ENCODE results near the gene RASD1.

Gene RASD1

DNA sequence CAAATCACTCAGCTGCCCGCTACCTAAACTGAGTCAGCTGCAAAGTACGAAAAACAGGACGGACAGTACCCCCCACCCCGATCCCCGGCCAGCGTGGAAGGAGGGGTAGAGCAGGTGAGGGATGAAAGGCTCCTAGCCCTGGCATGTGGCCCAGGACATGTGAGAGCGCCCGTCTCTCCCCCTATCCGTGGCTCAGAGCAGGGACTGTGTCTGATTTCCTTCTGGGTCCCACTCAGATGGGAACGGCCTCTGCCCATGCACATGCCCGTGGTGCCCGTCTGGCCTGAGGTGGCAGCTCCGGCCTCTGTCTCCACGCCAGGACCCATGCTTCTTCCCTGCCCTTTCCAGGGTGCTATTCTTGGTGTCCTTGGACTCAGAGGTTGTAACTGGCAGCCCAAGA lies 30.2 kb upstream of the RASD1 start:
- no peak for DNase-seq

DNA sequence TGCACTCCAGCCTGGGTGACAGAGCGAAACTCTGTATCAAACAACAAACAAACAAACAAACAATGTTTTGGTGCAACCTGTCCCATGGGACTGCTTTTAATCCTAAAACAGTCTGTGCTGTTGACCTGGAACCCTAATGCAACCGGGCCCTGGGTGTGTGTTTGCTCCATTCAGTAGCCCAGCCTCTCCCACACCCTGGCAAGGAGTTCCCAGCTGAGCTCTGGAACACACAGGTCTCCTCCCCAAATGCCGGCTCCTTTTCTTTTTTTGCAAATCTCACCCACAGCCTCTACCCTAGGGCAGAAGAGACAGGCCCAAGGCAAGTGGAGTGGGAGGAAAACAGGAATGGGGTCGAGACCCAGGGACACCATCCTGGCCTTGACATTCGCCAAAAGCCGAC lies 29.8 kb upstream of the RASD1 start:
- no peak for DNase-seq

- no peak for DNase-seq
Measured at GRCh38 chr17:17525311-17525710, 29.1 kb upstream of the RASD1 start.

DNA sequence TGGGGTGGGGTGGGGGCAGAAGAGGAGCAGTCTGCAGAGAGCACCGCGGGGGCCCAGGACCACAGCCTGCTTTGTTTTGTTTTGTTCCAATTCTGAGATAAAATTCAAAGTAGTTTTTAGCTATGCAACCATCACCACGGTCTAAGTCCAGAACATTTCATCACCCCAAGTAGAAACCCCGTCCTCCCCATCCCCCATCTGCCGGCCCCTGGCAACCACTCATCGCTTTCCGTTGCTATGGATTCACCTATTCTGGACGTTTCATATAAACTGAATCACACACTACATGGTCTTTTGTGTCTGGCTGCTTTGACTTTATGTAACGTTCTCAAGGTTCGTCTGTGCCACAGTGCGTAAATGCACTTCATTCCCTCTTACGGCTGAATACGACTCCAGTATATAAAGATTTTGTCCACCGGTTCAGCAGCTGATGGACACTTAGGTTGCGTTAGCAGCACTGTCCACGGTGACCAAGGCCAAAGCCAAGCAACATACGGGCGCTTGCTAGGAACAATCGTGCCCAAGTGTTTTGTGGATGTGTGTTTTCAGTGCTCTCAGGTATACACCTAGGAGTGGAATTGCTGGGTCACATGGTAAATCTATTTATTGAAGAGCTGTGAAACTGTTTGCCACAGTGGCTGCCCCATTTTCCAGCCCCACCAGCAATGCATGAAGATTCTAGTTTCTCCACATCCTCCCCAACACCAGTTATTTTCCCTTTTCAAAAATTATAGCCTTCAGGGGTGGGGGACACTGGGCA lies 27.7 kb upstream of the RASD1 start:
- DNase-seq: no peak

DNA sequence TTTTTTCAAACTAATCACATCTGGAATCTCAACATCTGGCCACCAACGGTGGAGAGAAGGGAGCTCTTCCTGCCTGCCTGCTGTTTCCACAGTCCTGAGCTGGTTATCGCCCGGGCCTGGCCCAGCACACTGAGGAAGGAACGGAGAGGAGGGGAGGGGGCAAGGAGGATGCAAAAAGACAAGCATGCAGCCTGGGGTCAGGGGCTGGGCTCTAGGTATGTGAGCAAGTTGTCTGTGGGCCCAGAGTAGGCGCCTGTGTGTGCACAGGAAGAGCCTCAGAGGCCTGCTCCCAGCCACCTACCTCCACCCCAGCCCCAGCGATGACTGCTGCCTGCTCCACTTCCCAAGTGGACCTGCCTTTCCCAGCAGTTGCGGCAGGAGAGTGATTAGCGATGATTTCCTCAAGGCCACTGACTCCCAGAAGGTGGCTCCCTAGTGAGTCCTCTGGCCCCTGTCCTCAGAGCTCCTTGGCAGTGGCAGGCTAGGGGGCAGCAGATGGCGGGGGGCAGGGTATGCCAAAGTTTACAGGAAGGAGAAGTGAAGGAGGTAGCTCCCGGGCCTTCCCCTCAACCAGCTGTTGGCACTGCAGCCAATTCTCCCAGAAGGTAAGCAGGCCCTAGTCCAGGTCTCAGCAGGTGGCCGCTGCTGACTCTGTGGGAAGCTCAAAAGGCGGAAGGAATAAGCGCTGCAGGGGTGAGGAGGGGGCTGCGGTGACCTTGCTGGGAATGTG lies 27.0 kb upstream of the RASD1 start:
- DNase-seq: no peak

- DNase-seq: no peak
Measured at GRCh38 chr17:17520599-17521232, 24.5 kb upstream of the RASD1 start.

GRCh38 chr17:17519886-17520285 lies 23.7 kb upstream of the RASD1 start:
- no peak for DNase-seq

DNA sequence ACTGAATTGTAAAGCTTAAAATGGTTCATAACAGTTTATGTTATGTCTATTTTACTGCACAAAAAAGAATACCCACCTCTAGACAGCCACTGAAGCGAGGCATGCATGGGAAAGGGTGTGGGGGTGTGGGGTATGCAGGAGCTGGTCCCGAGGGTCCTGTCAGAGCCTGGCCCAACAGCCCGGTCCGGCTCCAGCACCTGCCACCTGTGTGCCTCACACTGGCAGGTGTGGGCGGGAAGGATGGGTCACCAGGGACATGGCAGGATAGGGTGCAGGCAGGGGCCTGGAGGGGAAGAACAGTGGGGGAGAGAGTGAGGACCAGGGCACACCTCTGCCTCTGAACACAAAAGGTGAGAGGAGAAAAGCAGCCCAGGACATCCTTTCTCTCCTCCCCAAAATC lies 22.8 kb upstream of the RASD1 start:
- DNase-seq: no peak

DNA sequence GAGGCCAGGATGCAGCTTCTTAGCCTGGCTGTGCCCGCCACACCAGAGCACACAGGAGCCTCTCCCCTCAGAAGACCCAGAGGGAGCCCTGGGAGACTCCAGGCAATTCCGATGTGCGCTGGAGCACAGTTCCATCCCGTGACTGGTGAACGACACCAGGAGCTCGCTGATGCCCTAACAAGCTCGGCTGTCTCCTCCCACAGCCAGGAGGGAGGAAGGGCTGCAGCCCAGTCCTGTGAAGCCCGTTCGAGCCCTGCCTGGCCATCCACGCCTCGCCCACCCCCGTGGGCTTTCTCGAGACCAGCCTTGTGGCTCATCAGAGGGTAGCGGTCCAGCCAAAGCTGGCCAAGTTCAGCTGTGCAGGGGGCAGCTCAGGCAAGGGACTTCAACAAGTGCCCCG lies 21.8 kb upstream of the RASD1 start:
- no peak for DNase-seq

- no peak for DNase-seq
Measured at GRCh38 chr17:17516941-17517720, 20.9 kb upstream of the RASD1 start.

- peak; percentile 71 for DNase-seq
Measured at GRCh38 chr17:17515934-17516930, 20.0 kb upstream of the RASD1 start.

DNA sequence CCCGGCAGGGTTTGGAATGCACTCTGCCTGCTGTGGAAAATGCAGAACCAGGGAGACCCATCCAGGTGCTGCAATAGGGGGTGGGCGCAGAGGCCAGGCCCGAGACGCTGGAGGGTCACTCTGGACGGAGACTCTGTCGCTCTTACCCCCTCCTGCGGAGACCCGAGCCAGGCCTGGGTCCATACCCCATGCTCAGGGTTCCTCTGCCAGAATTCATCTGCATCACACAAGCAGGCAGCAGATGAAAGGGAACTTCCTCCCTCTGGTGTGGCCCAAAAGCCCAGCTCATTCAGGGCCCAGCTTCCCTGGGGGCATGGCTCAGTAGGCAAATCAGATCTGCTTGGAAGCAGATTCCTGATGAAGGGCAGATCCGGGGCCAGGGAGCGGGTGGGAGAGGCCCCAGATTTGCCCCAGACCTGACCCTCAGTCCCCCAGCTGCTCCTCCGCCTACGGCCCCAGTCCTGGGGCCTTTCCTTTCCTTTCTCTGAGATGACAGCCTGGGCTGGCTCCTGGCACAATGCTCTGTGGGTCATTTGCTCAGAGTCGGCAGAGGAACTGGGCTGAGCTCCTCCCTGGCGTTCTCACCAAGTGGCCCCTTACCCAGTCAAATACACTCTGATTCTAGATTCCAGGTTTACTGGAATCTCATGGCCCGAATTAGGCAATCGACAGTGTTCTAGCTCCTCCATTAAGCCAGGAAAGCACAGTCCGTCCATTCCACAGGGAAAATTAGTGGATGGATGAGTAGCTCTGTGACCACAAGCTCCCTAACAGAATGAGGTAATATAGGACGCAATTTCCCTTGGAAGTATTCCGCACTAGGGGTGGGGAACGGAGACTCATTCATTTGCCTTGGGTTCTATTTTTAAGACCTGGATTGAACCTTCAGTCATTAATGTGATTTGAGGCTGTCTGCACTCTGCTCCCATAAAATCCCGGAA lies 19.1 kb upstream of the RASD1 start:
- peak; percentile 44 for DNase-seq

DNA sequence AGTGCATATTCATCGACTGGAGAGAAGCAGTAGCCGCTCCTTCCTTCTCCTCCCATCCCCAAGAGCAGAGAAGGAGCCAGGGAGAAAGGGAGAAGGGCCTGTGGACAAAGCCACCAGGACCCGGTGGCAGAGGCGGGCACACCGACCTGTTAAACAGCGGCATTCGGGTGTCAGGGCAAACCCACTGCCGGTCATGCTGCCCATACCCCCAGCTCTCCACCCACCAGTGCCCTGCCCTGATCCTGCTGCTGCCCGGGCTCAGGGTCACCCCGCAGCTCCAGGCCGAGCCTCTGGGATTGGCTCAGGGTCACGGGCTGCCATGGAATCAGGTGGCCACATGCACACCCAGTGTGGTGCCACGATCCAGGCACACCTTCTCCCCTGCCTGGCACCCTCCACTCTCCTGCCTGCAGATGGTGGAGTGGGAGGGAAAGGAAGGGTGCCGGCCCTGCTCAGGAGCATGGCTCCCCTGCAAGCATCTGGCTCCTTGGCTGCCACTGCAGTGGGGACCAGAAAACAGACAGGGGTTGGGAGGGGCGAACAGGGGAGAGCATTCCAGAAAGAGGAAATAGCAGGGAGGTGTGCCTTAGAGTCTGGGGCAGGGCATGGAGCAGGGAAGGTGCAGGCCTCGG lies 18.3 kb upstream of the RASD1 start:
- no peak for DNase-seq

DNA sequence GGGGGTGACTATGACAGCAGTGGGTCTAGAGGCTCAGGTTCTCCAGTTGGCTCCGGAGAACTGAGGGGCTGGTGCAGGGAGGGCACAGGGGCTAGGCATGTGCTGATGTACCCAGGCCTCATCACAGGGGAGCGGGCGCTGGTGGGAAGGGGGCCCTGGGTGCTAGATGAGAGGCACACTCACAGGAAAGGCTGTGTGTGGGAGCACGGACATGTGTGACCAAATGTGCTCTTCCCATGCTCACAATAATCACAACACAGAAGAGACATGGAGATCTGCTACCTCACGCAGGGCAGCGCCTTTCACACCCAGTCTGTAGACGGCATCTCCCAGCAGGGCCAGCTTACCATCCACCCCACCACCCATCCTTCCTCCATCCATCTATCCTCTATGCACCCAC lies 17.4 kb upstream of the RASD1 start:
- no peak for DNase-seq

DNA sequence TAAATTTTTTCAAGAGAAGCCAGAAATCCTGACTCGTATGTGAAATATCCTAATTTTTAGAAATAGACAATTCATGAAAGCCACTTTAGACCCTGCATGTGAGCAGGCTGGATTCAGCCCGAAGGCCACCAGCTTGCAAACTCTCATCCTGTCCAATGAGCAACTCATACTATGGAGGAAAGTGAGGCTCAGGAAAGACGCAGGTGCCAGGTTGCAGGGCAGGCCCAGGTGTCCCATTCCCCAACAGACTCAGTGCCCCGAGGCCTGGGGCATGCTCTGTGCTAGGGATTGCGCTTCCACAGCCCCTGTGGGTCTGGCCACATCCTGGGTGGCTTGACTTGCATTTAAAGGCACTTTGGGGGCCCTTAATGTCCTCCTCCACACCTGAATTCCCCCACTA lies 16.7 kb upstream of the RASD1 start:
- DNase-seq: no peak

DNA sequence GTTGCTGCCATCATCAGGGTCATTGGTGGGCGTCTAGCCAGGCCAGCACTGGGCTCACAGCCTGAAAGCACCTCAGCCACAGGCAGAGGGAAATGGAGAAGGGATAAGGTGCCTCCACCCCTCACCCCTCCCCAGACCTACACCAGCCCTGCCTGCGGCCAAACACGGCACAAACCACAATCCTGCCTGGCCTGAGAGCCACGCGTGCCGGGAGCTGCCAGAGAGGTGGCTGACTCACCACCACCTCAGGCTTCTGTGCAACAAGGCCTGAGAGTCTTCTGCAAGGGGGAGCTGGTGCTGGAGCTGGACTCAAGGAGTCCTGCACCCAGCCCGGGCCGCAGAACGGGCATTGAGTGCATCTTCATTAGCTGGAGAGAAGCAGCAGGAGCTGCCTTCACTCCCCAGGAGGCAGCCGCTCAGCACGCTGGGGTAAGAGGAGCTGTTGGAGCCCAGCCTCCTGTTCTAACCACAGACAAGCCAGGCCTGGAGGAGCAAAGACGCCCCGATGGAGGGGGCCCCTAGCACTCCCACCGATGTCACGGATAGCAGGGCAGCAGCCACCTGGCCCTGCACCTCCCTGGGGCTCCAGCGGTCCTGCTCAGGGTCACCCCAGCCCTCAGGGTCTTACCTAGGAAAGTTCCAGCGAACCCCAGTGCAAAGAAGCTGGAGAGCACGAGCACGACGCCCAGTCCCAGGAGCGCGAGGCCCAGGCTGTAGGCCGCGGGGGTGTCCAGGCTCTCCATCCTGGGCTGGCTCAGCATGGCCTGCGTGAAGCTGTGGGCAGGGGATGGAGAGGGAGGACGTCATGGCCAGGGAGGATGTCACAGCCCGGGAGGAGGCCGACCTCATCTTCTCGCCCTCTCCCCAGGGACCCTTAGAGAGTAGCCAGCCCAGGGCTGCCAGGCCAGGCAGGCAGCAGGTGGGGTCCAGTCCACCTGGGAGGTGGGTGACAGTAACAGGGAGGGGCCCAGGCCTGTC lies 16.0 kb upstream of the RASD1 start:
- DNase-seq: peak; percentile 85

DNA sequence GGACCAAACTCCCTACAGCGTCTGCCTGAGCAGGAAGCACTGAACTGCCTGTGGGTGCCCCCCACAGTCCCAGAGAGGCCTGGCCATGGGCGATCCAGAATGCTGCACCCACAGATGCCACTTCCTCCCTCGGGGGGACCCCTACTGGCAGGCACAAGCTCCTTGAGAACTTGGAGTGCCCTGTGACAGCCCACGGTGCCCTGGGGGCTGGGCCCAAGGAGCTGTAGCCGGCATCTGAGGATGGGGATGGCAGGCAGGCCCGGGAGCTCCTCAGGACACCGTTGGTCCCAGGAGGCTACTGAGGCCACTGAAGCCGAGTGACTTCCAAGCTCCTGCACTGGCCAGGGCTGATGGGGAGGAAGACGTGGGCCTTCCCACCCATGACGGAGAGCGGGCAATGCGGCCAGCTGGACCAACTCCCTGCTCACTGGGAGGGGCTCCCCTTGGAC lies 15.1 kb upstream of the RASD1 start:
- DNase-seq: no peak

- no peak for DNase-seq
Measured at GRCh38 chr17:17510456-17511292, 14.5 kb upstream of the RASD1 start.

All from fibroblast of skin of back (primary cell).